ENCODE measurements around the gene ANKFN1. TPM values are rescaled to one million over a fixed set of nuclear protein-coding genes. Genes with fewer than 3 reads are reported as not detected.

The ANKFN1 gene
- total and polyA plus RNA-seq, 8 donors = 0.13 to 1.8 (median 0.66) TPM

DNA sequence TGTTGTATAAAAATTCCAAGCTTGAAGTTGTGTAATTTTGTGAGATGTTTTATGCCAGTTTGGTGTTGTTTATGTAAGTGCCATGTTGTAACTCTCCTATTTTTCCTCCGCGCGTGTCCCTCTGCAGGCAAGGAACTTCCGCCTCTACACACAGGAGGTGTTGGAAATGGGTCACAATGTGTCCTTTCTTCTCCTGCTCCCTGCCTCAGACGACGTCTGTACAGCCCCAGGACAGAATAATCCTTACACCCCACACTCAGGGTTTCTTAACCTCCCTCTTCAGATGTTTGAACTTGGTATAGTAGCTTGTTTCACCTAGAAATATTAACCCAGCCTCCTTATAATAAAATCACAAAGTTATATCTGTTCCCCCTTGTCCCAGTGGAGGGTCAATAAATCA lies 329.0 kb downstream of the ANKFN1 start:
- H3K9me3 ChIP-seq = no peaks in the 10 kb centered on the region
- H3K4me1 ChIP-seq = no peaks in the 10 kb centered on the region
- H3K27ac ChIP-seq = no peak overlapping the region
- TF ChIP-seq, protein P1, sequence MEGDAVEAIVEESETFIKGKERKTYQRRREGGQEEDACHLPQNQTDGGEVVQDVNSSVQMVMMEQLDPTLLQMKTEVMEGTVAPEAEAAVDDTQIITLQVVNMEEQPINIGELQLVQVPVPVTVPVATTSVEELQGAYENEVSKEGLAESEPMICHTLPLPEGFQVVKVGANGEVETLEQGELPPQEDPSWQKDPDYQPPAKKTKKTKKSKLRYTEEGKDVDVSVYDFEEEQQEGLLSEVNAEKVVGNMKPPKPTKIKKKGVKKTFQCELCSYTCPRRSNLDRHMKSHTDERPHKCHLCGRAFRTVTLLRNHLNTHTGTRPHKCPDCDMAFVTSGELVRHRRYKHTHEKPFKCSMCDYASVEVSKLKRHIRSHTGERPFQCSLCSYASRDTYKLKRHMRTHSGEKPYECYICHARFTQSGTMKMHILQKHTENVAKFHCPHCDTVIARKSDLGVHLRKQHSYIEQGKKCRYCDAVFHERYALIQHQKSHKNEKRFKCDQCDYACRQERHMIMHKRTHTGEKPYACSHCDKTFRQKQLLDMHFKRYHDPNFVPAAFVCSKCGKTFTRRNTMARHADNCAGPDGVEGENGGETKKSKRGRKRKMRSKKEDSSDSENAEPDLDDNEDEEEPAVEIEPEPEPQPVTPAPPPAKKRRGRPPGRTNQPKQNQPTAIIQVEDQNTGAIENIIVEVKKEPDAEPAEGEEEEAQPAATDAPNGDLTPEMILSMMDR (IDR thresholded peaks at IDR 0.05) = no peak
- peak; percentile 23 for ATAC-seq
- no peak for DNase-seq
- H3K4me3 ChIP-seq = no peak overlapping the region
- H3K27me3 ChIP-seq = no peaks in the 10 kb centered on the region
- no peaks in the 10 kb centered on the region for H3K36me3 ChIP-seq
- intact Hi-C loops (cut with DNase I) = no loop called here

DNA sequence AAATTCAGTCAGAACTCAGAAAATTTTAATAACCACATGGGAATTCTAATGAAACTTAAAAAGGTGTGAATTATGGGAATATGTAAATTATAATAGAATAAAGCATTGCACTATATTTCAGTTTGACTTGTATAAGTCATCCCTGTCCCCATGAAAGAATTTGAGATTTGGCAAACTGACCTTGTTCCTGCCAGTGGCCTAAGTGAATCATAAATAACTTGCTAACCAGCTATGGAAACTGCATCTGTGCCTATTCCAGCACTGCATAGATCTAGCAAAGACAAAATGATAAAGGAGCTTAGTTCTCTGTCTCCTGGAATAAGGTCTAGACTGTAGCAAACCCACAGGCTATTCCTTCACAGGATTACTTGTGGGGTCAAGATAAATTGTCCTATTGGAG lies 333.5 kb downstream of the ANKFN1 start:
- Histone ChIP-seq H3K4me1 (no peaks in the 10 kb centered on the region), H3K36me3 (no peaks in the 10 kb centered on the region), H3K27me3 (no peaks in the 10 kb centered on the region), H3K4me3 (no peak overlapping the region), H3K27ac (no peak overlapping the region), H3K9me3 (no peaks in the 10 kb centered on the region)
- ATAC-seq (no peak), DNase-seq (no peak)
- intact Hi-C loops (cut with DNase I) = no loop called here
- TF ChIP-seq, protein P1 (IDR thresholded peaks at IDR 0.05) = no peak

DNA sequence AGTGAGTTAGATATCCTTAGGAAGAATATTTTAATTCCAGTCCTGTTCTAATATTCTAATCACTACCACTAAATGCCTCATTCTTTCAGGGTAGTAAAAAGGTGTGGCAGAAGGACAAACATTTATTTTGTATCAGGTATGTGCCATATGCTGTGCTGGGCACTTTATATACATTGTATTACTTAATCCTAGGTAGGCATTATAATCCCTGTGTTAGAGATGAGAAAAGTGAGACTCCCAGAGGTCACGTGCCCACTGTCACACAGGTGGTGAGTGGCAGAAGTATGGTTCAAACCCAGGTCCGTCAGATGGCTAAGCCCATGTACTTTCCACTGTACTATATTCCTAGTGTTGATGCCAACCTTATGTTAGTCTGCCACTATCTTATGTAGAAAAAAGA lies 335.5 kb downstream of the ANKFN1 start:
- TF ChIP-seq, protein P1 (IDR thresholded peaks at IDR 0.05) = no peak
- intact Hi-C loops (cut with DNase I) = no loop called here

DNA sequence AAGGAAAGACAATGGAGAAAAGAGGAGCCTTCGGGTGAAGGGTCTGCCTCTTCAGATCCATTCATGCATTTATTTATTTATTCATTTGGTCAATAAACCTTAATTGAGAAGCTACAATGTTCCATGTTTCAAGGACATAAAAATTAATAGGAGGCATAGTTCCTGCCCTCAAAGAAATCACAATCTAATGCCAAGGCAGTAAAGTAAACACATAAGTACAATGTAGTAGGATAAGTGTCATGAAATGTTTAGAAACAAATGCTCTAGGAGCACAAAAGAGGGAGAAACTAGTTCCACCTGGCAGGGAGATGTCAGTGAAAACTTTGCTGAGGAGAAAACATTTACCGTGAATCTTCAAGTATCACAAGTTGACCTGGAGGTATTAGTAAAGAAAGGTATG lies 336.7 kb downstream of the ANKFN1 start:
- ATAC-seq (peak; percentile 21), DNase-seq (no peak)
- TF ChIP-seq, protein P1 (IDR thresholded peaks at IDR 0.05) = no peak
- Histone ChIP-seq H3K4me1 (no peaks in the 10 kb centered on the region), H3K27me3 (no peaks in the 10 kb centered on the region), H3K36me3 (no peaks in the 10 kb centered on the region), H3K4me3 (no peak overlapping the region), H3K9me3 (no peaks in the 10 kb centered on the region), H3K27ac (no peak overlapping the region)
- intact Hi-C loops (cut with DNase I) = no loop called here

More for the DNA sequence above, 335.5 kb downstream of the ANKFN1 start:
- ATAC-seq (no peak), DNase-seq (no peak)
- no peaks in the 10 kb centered on the region for H3K9me3 ChIP-seq
- H3K27ac ChIP-seq = no peak overlapping the region
- no peaks in the 10 kb centered on the region for H3K4me1 ChIP-seq
- H3K27me3 ChIP-seq = no peaks in the 10 kb centered on the region
- no peak overlapping the region for H3K4me3 ChIP-seq
- no peaks in the 10 kb centered on the region for H3K36me3 ChIP-seq

DNA sequence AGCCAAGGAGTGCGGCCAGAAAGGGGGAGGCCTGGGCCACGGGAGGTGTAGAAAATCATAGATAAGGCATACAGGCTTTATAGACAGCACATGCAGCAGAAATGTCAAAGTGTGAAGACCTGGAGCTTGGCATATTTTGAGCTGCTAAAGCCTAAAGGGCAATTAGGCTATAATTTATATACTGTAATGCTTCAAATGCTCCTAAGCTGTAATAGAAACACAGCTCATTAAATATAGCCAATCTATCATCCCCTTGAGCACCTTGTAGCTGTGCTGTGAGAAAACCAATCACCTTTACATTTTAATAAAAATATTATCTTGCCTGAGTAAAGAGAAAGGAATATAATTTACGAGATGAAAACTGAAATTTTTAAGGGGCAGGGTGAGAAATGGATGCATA lies 342.3 kb downstream of the ANKFN1 start:
- no peak for ATAC-seq
- no peaks in the 10 kb centered on the region for H3K36me3 ChIP-seq
- H3K4me3 ChIP-seq = no peak overlapping the region
- H3K27me3 ChIP-seq = no peaks in the 10 kb centered on the region
- DNase-seq = no peak
- no peaks in the 10 kb centered on the region for H3K4me1 ChIP-seq
- TF ChIP-seq, protein P1 (IDR thresholded peaks at IDR 0.05) = no peak
- H3K9me3 ChIP-seq = no peaks in the 10 kb centered on the region
- H3K27ac ChIP-seq = no peak overlapping the region
- intact Hi-C loops (cut with DNase I) = no loop called here
